Measurements from ENCODE around the gene SEMA6D.

Gene SEMA6D

GRCh38 chr15:47784820-47785219 lies 67.5 kb downstream of the SEMA6D start:
- no peak for TF ChIP-seq CTCF (IDR thresholded peaks at IDR 0.05)

GRCh38 chr15:47786371-47786770 lies 69.1 kb downstream of the SEMA6D start:
- Histone ChIP-seq H3K9me3 (no peaks in the 10 kb centered on the region), H3K36me3 (no peaks in the 10 kb centered on the region), H3K4me3 (ENCODE audit: low read depth in 1 of 2, low read length in 1 of 2) (no peak overlapping the region), H3K4me1 (ENCODE audit: control insufficient read depth in 1 of 2, insufficient read depth in 1 of 2, low read depth in 1 of 2, low read length in 1 of 2) (no peaks in the 10 kb centered on the region), H3K27ac (no peak overlapping the region), H3K27me3 (no peaks in the 10 kb centered on the region)
- no peak for TF ChIP-seq CTCF (IDR thresholded peaks at IDR 0.05)

More at GRCh38 chr15:47784820-47785219, 67.5 kb downstream of the SEMA6D start:
- Histone ChIP-seq H3K27ac (no peak overlapping the region), H3K4me3 (ENCODE audit: low read depth in 1 of 2, low read length in 1 of 2) (no peak overlapping the region), H3K36me3 (no peaks in the 10 kb centered on the region), H3K4me1 (ENCODE audit: control insufficient read depth in 1 of 2, insufficient read depth in 1 of 2, low read depth in 1 of 2, low read length in 1 of 2) (no peaks in the 10 kb centered on the region), H3K27me3 (no peaks in the 10 kb centered on the region), H3K9me3 (no peaks in the 10 kb centered on the region)

GRCh38 chr15:47787875-47788274 lies 70.6 kb downstream of the SEMA6D start:
- H3K4me3 ChIP-seq (ENCODE audit: low read depth in 1 of 2, low read length in 1 of 2) = no peak overlapping the region

GRCh38 chr15:47788685-47789084 lies 71.4 kb downstream of the SEMA6D start:
- Histone ChIP-seq H3K4me3 (ENCODE audit: low read depth in 1 of 2, low read length in 1 of 2) (no peak overlapping the region), H3K9me3 (no peaks in the 10 kb centered on the region), H3K27ac (no peak overlapping the region), H3K27me3 (no peaks in the 10 kb centered on the region), H3K36me3 (no peaks in the 10 kb centered on the region), H3K4me1 (ENCODE audit: control insufficient read depth in 1 of 2, insufficient read depth in 1 of 2, low read depth in 1 of 2, low read length in 1 of 2) (no peaks in the 10 kb centered on the region)
- no peak for TF ChIP-seq CTCF (IDR thresholded peaks at IDR 0.05)

More at GRCh38 chr15:47787875-47788274, 70.6 kb downstream of the SEMA6D start:
- Histone ChIP-seq H3K36me3 (no peaks in the 10 kb centered on the region), H3K27ac (no peak overlapping the region), H3K4me1 (ENCODE audit: control insufficient read depth in 1 of 2, insufficient read depth in 1 of 2, low read depth in 1 of 2, low read length in 1 of 2) (no peaks in the 10 kb centered on the region), H3K9me3 (no peaks in the 10 kb centered on the region), H3K27me3 (no peaks in the 10 kb centered on the region)
- no peak for TF ChIP-seq CTCF (IDR thresholded peaks at IDR 0.05)

- no peak for TF ChIP-seq CTCF (IDR thresholded peaks at IDR 0.05)
- no peaks in the 10 kb centered on the region for H3K4me1 ChIP-seq (ENCODE audit: control insufficient read depth in 1 of 2, insufficient read depth in 1 of 2, low read depth in 1 of 2, low read length in 1 of 2)
- H3K27me3 ChIP-seq = no peaks in the 10 kb centered on the region
- H3K27ac ChIP-seq = no peak overlapping the region
- H3K9me3 ChIP-seq = no peaks in the 10 kb centered on the region
- no peaks in the 10 kb centered on the region for H3K36me3 ChIP-seq
- no peak overlapping the region for H3K4me3 ChIP-seq (ENCODE audit: low read depth in 1 of 2, low read length in 1 of 2)
These were observed 73.9 kb downstream of the SEMA6D start for GRCh38 chr15:47791161-47791560.

GRCh38 chr15:47792231-47792630 lies 74.9 kb downstream of the SEMA6D start:
- H3K27me3 ChIP-seq = no peaks in the 10 kb centered on the region
- no peaks in the 10 kb centered on the region for H3K4me1 ChIP-seq (ENCODE audit: control insufficient read depth in 1 of 2, insufficient read depth in 1 of 2, low read depth in 1 of 2, low read length in 1 of 2)
- H3K4me3 ChIP-seq (ENCODE audit: low read depth in 1 of 2, low read length in 1 of 2) = no peak overlapping the region
- H3K27ac ChIP-seq = no peak overlapping the region
- no peaks in the 10 kb centered on the region for H3K36me3 ChIP-seq
- TF ChIP-seq CTCF (IDR thresholded peaks at IDR 0.05) = no peak
- no peaks in the 10 kb centered on the region for H3K9me3 ChIP-seq

Data from neutrophil (primary cell).